Measurements from ENCODE around the gene ZC3H18.

The ZC3H18 gene

GRCh38 chr16:88656291-88656980 is 86.2 kb downstream of the ZC3H18 start:
- no peak for DNase-seq (ENCODE audit: low read depth, low spot score)
- ChIA-PET CTCF (no interaction called here), POLR2A (no interaction called here)
- H3K4me3 ChIP-seq (ENCODE audit: low read depth, low read length): no peak overlapping the region
- TF ChIP-seq, protein P1, sequence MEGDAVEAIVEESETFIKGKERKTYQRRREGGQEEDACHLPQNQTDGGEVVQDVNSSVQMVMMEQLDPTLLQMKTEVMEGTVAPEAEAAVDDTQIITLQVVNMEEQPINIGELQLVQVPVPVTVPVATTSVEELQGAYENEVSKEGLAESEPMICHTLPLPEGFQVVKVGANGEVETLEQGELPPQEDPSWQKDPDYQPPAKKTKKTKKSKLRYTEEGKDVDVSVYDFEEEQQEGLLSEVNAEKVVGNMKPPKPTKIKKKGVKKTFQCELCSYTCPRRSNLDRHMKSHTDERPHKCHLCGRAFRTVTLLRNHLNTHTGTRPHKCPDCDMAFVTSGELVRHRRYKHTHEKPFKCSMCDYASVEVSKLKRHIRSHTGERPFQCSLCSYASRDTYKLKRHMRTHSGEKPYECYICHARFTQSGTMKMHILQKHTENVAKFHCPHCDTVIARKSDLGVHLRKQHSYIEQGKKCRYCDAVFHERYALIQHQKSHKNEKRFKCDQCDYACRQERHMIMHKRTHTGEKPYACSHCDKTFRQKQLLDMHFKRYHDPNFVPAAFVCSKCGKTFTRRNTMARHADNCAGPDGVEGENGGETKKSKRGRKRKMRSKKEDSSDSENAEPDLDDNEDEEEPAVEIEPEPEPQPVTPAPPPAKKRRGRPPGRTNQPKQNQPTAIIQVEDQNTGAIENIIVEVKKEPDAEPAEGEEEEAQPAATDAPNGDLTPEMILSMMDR (IDR thresholded peaks at IDR 0.05; ENCODE audit: insufficient read depth, low read length, missing control alignments): no peak

DNA sequence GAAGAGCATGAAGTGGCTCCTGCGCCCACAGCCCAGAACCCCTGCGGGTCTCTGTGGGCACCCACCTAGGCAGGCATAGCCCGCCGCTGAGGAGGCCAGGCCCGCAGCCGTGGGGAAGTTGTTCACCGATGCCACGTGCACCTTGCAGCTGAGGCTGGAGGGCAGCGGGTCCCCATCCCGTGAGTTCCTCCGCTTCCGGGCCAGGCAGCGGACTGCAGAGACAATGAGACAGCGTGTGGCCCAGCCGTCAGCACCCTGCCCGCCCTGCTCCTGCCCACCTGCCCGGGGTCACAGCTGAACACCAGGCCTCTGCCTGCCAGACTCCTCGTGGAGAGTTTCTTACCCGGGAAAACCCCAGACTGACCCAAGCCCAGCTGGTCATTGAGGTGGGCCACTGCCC is 87.2 kb downstream of the ZC3H18 start:
- CTCF ChIA-PET: no interaction called here
- POLR2A ChIA-PET: no interaction called here

GRCh38 chr16:88658714-88659113 is 88.5 kb downstream of the ZC3H18 start:
- CTCF ChIA-PET: no interaction called here
- no peak for DNase-seq (ENCODE audit: low read depth, low spot score)
- POLR2A ChIA-PET: no interaction called here
- H3K4me3 ChIP-seq (ENCODE audit: low read depth, low read length): no peak overlapping the region
- TF ChIP-seq, protein P1 (IDR thresholded peaks at IDR 0.05; ENCODE audit: insufficient read depth, low read length, missing control alignments): no peak

More for the DNA sequence above, 87.2 kb downstream of the ZC3H18 start:
- TF ChIP-seq, protein P1 (IDR thresholded peaks at IDR 0.05; ENCODE audit: insufficient read depth, low read length, missing control alignments): no peak
- no peak for DNase-seq (ENCODE audit: low read depth, low spot score)
- H3K4me3 ChIP-seq (ENCODE audit: low read depth, low read length): no peak overlapping the region

DNA sequence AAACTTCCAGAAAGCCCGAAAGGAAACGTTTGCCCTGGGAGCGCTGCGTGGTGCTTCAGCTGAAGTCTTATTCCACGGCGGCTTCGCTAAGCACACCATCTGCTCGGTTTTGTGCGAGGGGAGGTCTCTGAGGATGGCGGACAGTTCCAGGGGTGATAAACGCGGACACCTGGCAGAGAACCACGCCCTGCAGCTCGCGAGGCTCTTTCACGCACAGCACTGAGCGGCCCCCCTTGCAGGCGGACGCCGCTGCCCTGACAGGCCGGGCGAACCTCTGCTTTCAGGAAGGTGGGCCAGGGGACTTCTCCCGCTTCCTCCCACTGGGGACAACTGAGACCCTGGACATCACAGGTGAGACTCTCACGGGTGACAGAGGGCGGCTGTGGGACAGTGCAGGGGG is 89.0 kb downstream of the ZC3H18 start:
- TF ChIP-seq, protein P1 (IDR thresholded peaks at IDR 0.05; ENCODE audit: insufficient read depth, low read length, missing control alignments): no peak
- no peak overlapping the region for H3K4me3 ChIP-seq (ENCODE audit: low read depth, low read length)
- POLR2A ChIA-PET: no interaction called here
- CTCF ChIA-PET: no interaction called here
- DNase-seq (ENCODE audit: low read depth, low spot score): no peak

DNA sequence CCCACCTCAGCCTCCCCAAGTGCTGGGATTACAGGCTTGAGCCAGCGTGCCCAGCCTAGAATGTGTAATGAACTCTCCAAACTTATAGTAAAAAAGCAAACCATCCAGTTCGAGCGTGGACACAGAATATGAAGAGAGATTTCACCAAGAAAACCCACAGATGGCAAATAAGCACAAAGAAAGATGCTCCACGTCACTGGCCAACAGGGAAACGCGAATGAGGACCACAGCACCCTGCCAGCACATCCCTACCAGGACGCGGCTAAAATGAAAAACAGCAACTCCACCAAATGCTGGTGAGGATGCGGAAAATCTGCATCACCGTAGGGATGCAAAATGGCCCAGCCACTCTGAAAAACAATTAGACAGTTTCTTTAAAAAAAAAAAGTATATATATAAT is 91.3 kb downstream of the ZC3H18 start:
- ChIA-PET POLR2A (no interaction called here), CTCF (no interaction called here)
- TF ChIP-seq, protein P1 (IDR thresholded peaks at IDR 0.05; ENCODE audit: insufficient read depth, low read length, missing control alignments): no peak
- 0 out of 2 replicates have a peak overlapping the region, but pooled peaks have one; percentile 6 for H3K4me3 ChIP-seq (ENCODE audit: low read depth, low read length)
- no peak for DNase-seq (ENCODE audit: low read depth, low spot score)

DNA sequence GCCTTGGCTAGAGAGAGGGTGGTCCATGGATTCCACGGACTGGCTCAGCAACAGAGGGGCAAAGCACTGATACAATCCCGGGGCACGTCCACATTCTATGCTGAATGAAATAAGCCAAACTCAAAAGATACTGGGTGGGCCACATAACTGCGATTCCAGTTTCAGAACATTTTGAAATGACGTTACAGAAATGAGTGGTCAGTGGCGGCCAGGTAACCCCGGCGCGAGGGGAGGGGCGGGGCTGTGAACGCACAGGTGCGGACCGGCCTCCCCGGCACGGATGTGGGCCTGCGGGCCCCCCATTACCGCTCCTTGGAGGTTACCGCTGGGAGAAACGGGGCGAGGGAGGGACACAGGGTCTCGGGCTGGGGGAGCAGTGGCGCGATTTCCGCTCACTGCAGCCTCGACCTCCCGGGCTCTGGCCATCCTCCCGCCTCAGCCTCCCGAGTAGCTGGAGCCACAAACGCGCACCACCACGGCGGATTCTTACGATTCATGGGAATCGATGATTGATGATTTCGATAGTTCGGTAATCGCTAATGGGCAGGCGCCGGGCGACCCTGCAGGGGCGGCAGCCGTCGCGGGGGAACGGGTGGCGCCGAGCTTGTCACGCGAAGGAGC is 92.1 kb downstream of the ZC3H18 start:
- CTCF ChIA-PET: interaction anchor here (1.2 to 1.4 kb wide), 2 partner anchors 11 to 196 kb away, joined by 3 read pairs; no protein-coding TSS in a partner anchor
- DNase-seq (ENCODE audit: low read depth, low spot score): no peak
- POLR2A ChIA-PET: interaction anchor here (0.6 to 1.1 kb wide), 5 partner anchors 12 to 195 kb away, joined by 3 read pairs; no protein-coding TSS in a partner anchor
- TF ChIP-seq, protein P1 (IDR thresholded peaks at IDR 0.05; ENCODE audit: insufficient read depth, low read length, missing control alignments): no peak
- peak overlapping the region; percentile 98 for H3K4me3 ChIP-seq (ENCODE audit: low read depth, low read length)

Measured in AG04449 (cell line).